HEK293 (cell line): ENCODE data around the gene IFNL1.

ENCODE experiments used
- CTCF ChIA-PET: fragments of 350-600 bp; formaldehyde crosslinking; extraction: SDS; loops from one replicate; lab custom pipeline; 2021; ENCODE audit warnings: antibody characterized with exemption; lab: Yijun Ruan, JAX
- POLR2A ChIA-PET: fragments of 300-600 bp; formaldehyde crosslinking; extraction: SDS; loops from one replicate; lab custom pipeline; 2020; ENCODE audit warnings: antibody characterized with exemption, inconsistent platforms; lab: Yijun Ruan, JAX
- H3K27ac ChIP-seq: fragments of 200-500 bp; sonication (Bioruptor generic); 2 replicates; pipeline ENCODE4 v1.5.1; 2014; ENCODE audit warnings: low read depth, low read length, control low read depth, inconsistent platforms; ENCODE audit errors: extremely low read depth
- H3K36me3 ChIP-seq, 2 experiments: fragments of 200-500 bp in 1 of 2; sonication (Bioruptor generic) in 1 of 2; 1 replicate in 1 of 2; 2 replicates in 1 of 2; pipeline ENCODE4 v1.5.1; 2014 to 2017; ENCODE audit warnings: inconsistent platforms in 2 of 2, low read length in 2 of 2; ENCODE audit not compliant: control insufficient read depth in 2 of 2, insufficient read depth in 1 of 2
- H3K4me1 ChIP-seq: fragments of 200-500 bp; sonication (Bioruptor generic); 2 replicates; pipeline ENCODE4 v1.5.1; 2014; ENCODE audit warnings: mild to moderate bottlenecking, low read length, inconsistent platforms; ENCODE audit not compliant: control insufficient read depth, insufficient read depth
- H3K4me3 ChIP-seq: 2 replicates; pipeline ENCODE4 v1.5.1; 2011; ENCODE audit warnings: low read depth, mild to moderate bottlenecking, control low read depth, low read length, moderate library complexity
- H3K9me3 ChIP-seq: fragments of 200-500 bp; sonication (Bioruptor generic); 2 replicates; pipeline ENCODE4 v1.5.1; 2014; ENCODE audit warnings: low read depth, low read length, inconsistent platforms; ENCODE audit not compliant: control insufficient read depth, insufficient read depth
- EGR2 ChIP-seq: fragments of 450-650 bp; formaldehyde crosslinking; IDR thresholded peaks from 2 replicates; pipeline ENCODE4 v1.5.1; 2016; ENCODE audit warnings: low read depth, missing biosample characterization, missing genetic modification characterization
- FEZF1 ChIP-seq: fragments of 450-650 bp; formaldehyde crosslinking; IDR thresholded peaks from 2 replicates; pipeline ENCODE4 v1.5.1; 2016; ENCODE audit warnings: missing biosample characterization, missing genetic modification characterization
- GLIS1 ChIP-seq: fragments of 450-650 bp; formaldehyde crosslinking; IDR thresholded peaks from 2 replicates; pipeline ENCODE4 v1.5.1; 2016; ENCODE audit warnings: missing biosample characterization, missing genetic modification characterization
- KLF1 ChIP-seq: fragments of 450-650 bp; formaldehyde crosslinking; IDR thresholded peaks from 2 replicates; pipeline ENCODE4 v1.5.1; 2016; ENCODE audit warnings: missing biosample characterization, missing genetic modification characterization
- KLF10 ChIP-seq: fragments of 450-650 bp; IDR thresholded peaks from 2 replicates; pipeline ENCODE4 v1.5.1; 2018; ENCODE audit warnings: missing biosample characterization, mild to moderate bottlenecking, missing genetic modification characterization
- KLF8 ChIP-seq: fragments of 450-650 bp; formaldehyde crosslinking; IDR thresholded peaks from 2 replicates; pipeline ENCODE4 v1.5.1; 2016; ENCODE audit warnings: missing biosample characterization, missing genetic modification characterization
- KLF9 ChIP-seq: fragments of 450-650 bp; formaldehyde crosslinking; IDR thresholded peaks from 2 replicates; pipeline ENCODE4 v1.5.1; 2016; ENCODE audit warnings: missing biosample characterization, missing genetic modification characterization, low read depth
- SCRT2 ChIP-seq: fragments of 450-650 bp; formaldehyde crosslinking; IDR thresholded peaks from 2 replicates; pipeline ENCODE4 v1.5.1; 2016; ENCODE audit warnings: missing biosample characterization, missing genetic modification characterization
- SP2 ChIP-seq: fragments of 450-650 bp; formaldehyde crosslinking; IDR thresholded peaks from 2 replicates; pipeline ENCODE4 v1.5.1; 2016; ENCODE audit warnings: missing biosample characterization, missing genetic modification characterization
- SP3 ChIP-seq: fragments of 450-650 bp; formaldehyde crosslinking; IDR thresholded peaks from 2 replicates; pipeline ENCODE4 v1.5.1; 2016; ENCODE audit warnings: missing biosample characterization, missing genetic modification characterization
- ZBTB20 ChIP-seq: fragments of 450-650 bp; formaldehyde crosslinking; IDR thresholded peaks from 2 replicates; pipeline ENCODE4 v1.5.1; 2016; ENCODE audit warnings: missing biosample characterization, missing genetic modification characterization
- ZBTB44 ChIP-seq: fragments of 450-650 bp; IDR thresholded peaks from 2 replicates; pipeline ENCODE4 v1.5.1; 2018; ENCODE audit warnings: missing biosample characterization, mild to moderate bottlenecking, missing genetic modification characterization
- ZBTB6 ChIP-seq: fragments of 450-650 bp; formaldehyde crosslinking; IDR thresholded peaks from 2 replicates; pipeline ENCODE4 v1.5.1; 2017; ENCODE audit warnings: missing biosample characterization, missing genetic modification characterization
- ZNF10 ChIP-seq: fragments of 450-650 bp; formaldehyde crosslinking; IDR thresholded peaks from 2 replicates; pipeline ENCODE4 v1.5.1; 2017; ENCODE audit warnings: missing biosample characterization, missing genetic modification characterization
- ZNF174 ChIP-seq: fragments of 450-650 bp; formaldehyde crosslinking; IDR thresholded peaks from 2 replicates; pipeline ENCODE4 v1.5.0; 2017; ENCODE audit warnings: missing biosample characterization, mild to moderate bottlenecking, missing genetic modification characterization
- ZNF19 ChIP-seq: fragments of 450-650 bp; formaldehyde crosslinking; IDR thresholded peaks from 2 replicates; pipeline ENCODE4; 2016; ENCODE audit warnings: missing biosample characterization, missing genetic modification characterization, low read depth
- ZNF202 ChIP-seq: fragments of 450-650 bp; formaldehyde crosslinking; IDR thresholded peaks from 2 replicates; pipeline ENCODE4 v1.5.1; 2016; ENCODE audit warnings: missing biosample characterization, missing genetic modification characterization, borderline replicate concordance
- ZNF221 ChIP-seq: fragments of 450-650 bp; formaldehyde crosslinking; IDR thresholded peaks from 2 replicates; pipeline ENCODE4 v1.5.1; 2017; ENCODE audit warnings: missing biosample characterization, missing genetic modification characterization, borderline replicate concordance
- ZNF423 ChIP-seq: fragments of 450-650 bp; formaldehyde crosslinking; IDR thresholded peaks from 2 replicates; pipeline ENCODE4 v1.5.1; 2016; ENCODE audit warnings: missing biosample characterization, missing genetic modification characterization
- ZNF629 ChIP-seq: fragments of 450-650 bp; formaldehyde crosslinking; IDR thresholded peaks from 2 replicates; pipeline ENCODE4 v1.5.1; 2017; ENCODE audit warnings: missing biosample characterization, missing genetic modification characterization

IFNL1 gene

GRCh38 chr19:39307046-39307821 is 11.0 kb downstream of the IFNL1 start:
- ChIA-PET POLR2A (no interaction called here), CTCF (no interaction called here)
- H3K4me3 ChIP-seq = no peak overlapping the region
- TF ChIP-seq KLF1 (tag by site-specific recombination) (peak; percentile 48; the same call in 1 of the 2 replicates), ZBTB44 (tag by site-specific recombination) (no peak), KLF10 (0 out of 2 replicates have a peak, but pooled peaks have one; percentile 29), ZNF19 (no peak), KLF9 (tag by site-specific recombination) (0 out of 2 replicates have a peak, but pooled peaks have one; percentile 36), ZNF629 (tag by site-specific recombination) (no peak), ZBTB6 (tag by site-specific recombination) (0 out of 2 replicates have a peak, but pooled peaks have one; percentile 5), KLF8 (peak; percentile 63; the same call in 1 of the 2 replicates)
- peaks cover 37% of the 10 kb centered on the region in 2 experiments for H3K36me3 ChIP-seq
- H3K9me3 ChIP-seq = no peaks in the 10 kb centered on the region
- H3K4me1 ChIP-seq = peaks cover 22% of the 10 kb centered on the region
- no peak overlapping the region for H3K27ac ChIP-seq

GRCh38 chr19:39307822-39308530 is 11.8 kb downstream of the IFNL1 start:
- POLR2A ChIA-PET = no interaction called here
- CTCF ChIA-PET = interaction anchor here (1.1 kb wide), 1 partner anchor 20 kb away, joined by 3 read pairs; no protein-coding TSS in a partner anchor
- H3K4me3 ChIP-seq = no peak overlapping the region
- TF ChIP-seq ZNF202 (tag by site-specific recombination) = peak; percentile 66; the same call in 1 of the 2 replicates
- TF ChIP-seq ZNF10 (tag by site-specific recombination) = 0 out of 2 replicates have a peak, but pooled peaks have one; percentile 25
- no peak for TF ChIP-seq ZNF221
- H3K36me3 ChIP-seq = peaks cover 43 to 45% of the 10 kb centered on the region in 2 experiments
- no peak overlapping the region for H3K27ac ChIP-seq
- H3K9me3 ChIP-seq = no peaks in the 10 kb centered on the region
- peaks cover 22% of the 10 kb centered on the region for H3K4me1 ChIP-seq

- no peak overlapping the region for H3K4me3 ChIP-seq
- H3K4me1 ChIP-seq = peaks cover 22% of the 10 kb centered on the region
- H3K36me3 ChIP-seq = peaks cover 50 to 52% of the 10 kb centered on the region in 2 experiments
- ChIA-PET CTCF (interaction anchor here (0.6 to 1.1 kb wide), 2 partner anchors 19 to 47 kb away, joined by 3 read pairs; no protein-coding TSS in a partner anchor), POLR2A (no interaction called here)
- H3K9me3 ChIP-seq = no peaks in the 10 kb centered on the region
- no peak overlapping the region for H3K27ac ChIP-seq
- TF ChIP-seq ZBTB20 (tag by site-specific recombination) (peak; percentile 84), ZNF423 (tag by site-specific recombination) (0 out of 2 replicates have a peak, but pooled peaks have one; percentile 31), KLF9 (tag by site-specific recombination) (peak; percentile 86), GLIS1 (tag by site-specific recombination) (peak; percentile 29; the same call in 1 of the 2 replicates), EGR2 (tag by site-specific recombination) (peak; percentile 51), SCRT2 (no peak), FEZF1 (tag by site-specific recombination) (no peak), SP3 (peak; percentile 70), KLF10 (peak; percentile 38; the same call in 1 of the 2 replicates), KLF8 (peak; percentile 100), KLF1 (tag by site-specific recombination) (peak; percentile 98), SP2 (peak; percentile 67), ZNF174 (tag by site-specific recombination) (no peak)
Observed at GRCh38 chr19:39308531-39309304, 12.5 kb downstream of the IFNL1 start.
